Left kidney (tissue), 2 donors: ENCODE data around the gene WDR27. TPM values are rescaled to one million over a fixed set of nuclear protein-coding genes. Genes with fewer than 3 reads are reported as not detected.
"Not testable (repeated sequence)": the region's sequence is repeated elsewhere in the genome, so short reads cannot be mapped to it uniquely, and the experiment has no call there.

Experiments
- DNase-seq: peaks from one replicate; pipeline ENCODE4 v3.0.0-alpha.2; 2013
- polyA plus RNA-seq: library from polyadenylated mRNA; unstranded; fragments of 120-200 nt; gene quantifications from one replicate; pipeline ENCODE4 v1.2.1, GENCODE V29; 2013; ENCODE audit not compliant: insufficient read length

WDR27 gene
- polyA plus RNA-seq, 1 donor, result 85.1 TPM

DNA sequence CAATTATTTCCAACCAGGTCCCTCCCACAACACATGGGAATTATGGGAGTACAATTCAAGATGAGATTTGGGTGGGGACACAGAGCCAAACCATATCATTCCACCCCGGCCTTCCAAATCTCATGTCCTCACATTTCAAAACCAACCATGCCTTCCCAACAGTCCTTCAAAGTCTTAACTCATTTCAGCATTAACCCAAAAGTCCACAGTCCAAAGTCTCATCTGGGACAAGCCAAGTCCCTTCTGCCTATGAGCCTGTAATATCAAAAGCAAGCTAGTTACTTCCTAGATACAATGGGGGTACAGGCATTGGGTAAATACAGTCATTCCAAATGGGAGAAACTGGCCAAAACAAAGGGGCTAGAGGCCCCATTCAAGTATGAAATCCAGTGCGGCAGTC, 93.2 kb downstream of the WDR27 start:
- not testable (repeated sequence) for DNase-seq

- no peak for DNase-seq
Measured at GRCh38 chr6:169604076-169604475, 97.8 kb downstream of the WDR27 start.

- not testable (repeated sequence) for DNase-seq
Measured at GRCh38 chr6:169601129-169601528, 100.7 kb downstream of the WDR27 start.

DNA sequence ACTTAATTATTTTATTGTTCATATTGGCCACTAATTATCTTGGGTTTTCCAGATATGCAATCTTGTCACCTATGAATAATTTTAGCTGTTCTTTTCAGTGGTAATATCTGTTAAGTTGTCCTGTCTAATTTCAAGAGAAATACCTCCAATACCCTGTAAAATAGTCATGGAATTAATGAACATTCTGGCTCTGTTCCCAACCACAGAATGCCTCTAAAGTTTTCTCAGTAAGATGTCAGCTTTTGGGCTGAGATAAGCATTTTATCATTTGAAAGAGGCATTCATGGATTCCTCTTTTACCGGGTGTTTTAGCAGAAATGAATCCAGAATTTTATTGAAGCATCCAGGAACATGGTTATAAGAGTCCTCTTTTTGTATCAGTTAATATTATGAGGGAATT, 109.3 kb downstream of the WDR27 start:
- no peak for DNase-seq

DNA sequence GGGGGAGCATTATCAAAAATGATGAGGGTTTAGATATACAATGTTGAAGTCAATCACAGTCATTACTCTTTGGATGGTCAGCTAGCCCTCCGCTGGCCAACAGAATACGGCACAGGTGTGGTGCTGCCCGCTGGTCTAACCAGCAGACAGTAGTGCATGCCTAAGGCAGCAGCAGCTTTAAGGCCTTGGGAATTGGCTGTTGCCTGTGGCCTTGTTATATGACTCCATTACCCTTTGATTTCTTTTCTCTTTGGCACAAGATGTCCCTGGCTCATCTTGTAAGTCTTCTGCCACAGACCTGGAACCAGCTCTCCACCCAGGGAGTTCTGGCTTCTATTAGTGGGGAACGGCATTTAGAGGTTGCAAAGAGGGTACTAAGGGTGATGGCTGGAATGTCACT, 110.2 kb downstream of the WDR27 start:
- no peak for DNase-seq

- no peak for DNase-seq
Measured at GRCh38 chr6:169590376-169590939, 111.4 kb downstream of the WDR27 start.

DNA sequence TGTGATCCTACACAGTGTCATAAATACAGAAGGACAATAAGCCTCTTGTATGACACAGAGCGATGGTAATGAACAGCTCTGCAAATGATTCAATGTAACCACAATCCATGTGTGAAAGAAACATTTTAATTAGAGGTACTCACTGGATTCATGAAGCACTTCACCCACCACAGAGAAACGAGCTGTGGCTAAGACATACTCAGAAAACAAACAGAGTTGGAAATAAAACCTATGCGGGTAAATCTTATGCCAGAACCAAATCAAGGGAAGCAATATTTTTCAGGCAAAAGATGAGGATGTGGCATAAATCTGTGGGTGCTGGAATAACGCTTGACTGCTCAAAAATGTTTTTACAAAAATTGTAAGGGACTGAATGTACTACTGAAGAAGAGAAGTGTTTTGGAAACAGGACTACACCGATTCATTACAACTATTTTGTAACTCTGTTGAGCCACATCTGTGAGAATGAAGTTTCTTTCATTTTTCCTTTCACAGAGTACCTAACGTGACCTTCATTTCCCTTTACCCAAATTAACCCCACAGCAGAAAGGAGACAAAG, 112.1 kb downstream of the WDR27 start:
- no peak for DNase-seq

DNA sequence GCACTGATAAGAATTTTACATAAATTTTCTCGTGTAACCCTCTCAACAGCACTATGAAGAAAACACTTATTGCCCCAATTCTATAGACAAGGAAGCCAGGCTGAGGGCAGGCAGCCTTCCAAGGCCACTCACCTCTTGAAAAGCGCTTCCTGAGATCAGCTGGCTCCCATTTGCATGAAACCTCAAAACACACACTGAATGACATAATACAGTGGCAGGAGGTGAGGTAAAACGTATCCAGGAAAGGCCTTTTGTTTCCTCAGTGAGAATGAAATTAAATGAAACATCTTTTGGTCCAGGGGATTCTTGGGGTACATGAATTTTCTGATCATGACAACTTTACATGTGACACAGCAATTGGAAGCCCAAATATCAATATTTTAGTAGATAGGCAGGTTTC, 112.5 kb downstream of the WDR27 start:
- no peak for DNase-seq

GRCh38 chr6:169587975-169588374, 113.9 kb downstream of the WDR27 start:
- no peak for DNase-seq

DNA sequence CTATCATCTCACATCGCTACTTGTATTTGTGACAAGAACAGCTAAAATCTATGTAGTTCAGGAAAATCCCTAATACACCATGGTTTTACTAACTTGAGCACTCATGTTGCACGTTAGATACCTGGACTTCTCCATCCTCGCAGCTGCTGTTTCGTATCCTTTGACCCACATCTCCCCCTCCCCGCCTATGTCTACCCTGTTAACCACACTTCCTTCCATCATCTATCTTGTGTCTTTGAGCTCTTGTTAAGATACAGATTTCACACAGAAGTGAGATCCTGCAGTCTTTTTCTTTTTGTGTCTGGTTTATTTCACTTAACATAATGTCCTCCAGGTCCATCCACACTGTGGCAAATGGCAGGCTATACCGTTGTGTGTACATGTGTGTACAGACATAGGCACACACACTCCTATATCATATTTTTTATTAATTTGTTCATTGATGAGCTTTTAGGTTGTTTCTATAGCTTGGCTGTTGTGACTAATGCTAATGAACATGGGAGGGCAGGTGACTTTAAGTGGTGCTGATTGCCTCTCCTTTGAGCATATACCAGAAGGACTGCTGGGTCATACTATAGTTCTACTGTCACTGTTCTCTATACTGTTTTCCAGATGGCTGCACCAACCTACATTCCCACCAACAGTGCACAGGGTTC, 117.8 kb downstream of the WDR27 start:
- no peak for DNase-seq

DNA sequence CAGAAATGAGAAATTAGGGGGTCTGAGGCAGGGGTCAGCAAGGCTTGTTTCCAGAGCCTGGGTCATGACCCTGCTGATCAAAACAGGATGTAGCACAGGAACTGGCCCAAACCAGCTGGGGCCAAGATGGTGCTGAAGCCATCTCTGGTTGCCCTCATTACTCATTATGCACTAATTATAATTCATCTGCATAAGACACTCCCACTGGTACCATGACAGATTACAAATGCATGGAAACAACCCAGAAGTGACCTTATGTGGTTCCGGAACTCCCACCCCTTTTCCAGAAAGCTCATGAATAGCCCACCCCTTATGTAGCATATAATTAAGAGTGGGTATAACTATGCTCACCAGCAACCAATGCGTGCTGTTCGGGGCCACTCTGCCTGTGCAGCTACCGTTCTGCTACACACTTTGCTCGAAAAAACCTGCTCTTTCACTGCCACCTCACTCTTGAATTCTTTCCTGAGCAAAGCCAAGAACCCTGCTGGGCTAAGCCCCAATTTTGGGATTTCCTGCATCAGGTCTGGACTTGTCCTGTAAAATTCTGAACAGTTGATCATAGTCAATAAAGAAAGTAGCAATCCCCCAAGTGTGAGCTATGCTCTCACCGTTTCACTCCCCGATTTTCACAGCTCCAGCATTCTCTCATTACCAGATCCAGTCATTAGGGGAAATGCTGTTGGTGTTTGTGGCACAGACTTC, 122.3 kb downstream of the WDR27 start:
- DNase-seq, result no peak

DNA sequence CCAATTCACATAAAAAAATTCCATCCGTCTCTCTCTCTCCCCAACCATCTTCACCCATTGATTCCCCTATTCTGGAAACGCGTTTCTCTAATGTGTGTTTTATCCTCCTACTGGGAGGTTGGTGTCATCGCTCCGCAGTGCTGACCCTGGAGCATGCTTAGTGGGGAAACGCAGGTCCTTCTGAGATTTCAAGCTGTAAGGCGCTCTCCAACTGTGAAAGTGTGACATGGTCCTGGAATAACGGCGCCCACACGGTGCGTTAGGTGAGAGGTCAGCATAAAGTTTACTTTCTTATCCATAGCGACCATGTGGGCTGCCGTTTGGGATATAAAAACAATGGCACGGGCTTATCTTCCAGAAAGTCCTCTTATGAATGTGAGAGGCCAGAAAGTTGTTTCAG, 123.9 kb downstream of the WDR27 start:
- DNase-seq, result peak; percentile 0

DNA sequence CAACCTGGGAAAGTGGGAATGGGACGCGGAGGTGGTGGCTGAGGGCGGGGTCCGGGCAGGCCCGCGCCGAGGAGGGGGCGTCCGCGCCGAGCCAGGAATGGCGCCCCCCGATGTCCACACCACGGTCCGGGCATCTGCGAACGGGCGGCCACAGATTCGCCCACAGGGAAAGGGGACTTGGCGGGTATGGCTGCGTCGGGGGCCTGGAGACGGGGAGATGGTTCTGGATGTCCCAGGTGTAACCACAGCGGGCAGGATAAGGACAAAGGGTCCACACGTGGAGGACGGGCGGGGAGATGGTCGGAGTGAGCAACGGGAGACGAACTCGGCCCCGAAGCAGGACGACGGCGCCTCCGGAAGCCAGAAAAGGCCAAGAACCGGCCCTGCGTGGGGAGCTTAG, 124.6 kb downstream of the WDR27 start:
- DNase-seq, result no peak

- no peak for DNase-seq
Measured at GRCh38 chr6:169575821-169576220, 126.0 kb downstream of the WDR27 start.

DNA sequence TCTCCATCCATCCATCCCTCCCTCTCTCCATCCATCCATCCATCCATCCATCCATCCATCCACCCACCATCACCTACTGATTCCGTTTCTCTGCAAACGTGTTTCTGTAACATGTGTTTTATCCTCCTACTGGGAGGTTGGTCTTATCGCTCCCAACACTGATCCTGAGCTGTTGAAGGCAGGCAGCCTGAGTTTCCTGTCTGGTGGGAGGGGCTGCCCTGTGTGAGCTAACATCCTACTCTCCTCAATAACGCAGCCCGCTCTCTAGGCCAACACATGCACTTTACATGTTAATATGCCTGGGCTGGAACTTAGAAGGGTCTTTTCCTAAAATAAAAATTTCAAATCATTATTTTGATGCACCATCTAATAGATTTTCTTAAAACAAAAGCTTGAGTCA, 126.5 kb downstream of the WDR27 start:
- no peak for DNase-seq

DNA sequence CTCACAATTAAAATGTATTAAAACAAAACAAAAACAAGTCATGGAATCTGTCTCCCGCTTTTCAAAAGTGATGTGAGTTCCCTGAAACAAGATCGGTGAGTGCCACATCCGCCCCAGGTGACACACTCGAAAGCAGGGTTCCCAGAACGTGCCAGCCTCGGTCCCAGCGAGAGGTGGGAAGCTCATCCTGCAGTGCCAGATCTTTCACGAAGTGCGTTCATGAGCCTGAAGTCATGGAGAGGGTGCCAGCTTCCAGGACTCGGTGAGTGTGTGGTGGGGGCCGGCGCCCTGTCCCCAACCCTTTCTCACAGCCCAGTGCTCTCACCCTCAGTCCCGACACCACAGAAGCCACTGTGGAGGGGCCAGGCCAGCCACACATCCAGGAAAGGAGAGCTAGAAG, 127.4 kb downstream of the WDR27 start:
- no peak for DNase-seq

- DNase-seq, result no peak
Measured at GRCh38 chr6:169573883-169574282, 127.9 kb downstream of the WDR27 start.

DNA sequence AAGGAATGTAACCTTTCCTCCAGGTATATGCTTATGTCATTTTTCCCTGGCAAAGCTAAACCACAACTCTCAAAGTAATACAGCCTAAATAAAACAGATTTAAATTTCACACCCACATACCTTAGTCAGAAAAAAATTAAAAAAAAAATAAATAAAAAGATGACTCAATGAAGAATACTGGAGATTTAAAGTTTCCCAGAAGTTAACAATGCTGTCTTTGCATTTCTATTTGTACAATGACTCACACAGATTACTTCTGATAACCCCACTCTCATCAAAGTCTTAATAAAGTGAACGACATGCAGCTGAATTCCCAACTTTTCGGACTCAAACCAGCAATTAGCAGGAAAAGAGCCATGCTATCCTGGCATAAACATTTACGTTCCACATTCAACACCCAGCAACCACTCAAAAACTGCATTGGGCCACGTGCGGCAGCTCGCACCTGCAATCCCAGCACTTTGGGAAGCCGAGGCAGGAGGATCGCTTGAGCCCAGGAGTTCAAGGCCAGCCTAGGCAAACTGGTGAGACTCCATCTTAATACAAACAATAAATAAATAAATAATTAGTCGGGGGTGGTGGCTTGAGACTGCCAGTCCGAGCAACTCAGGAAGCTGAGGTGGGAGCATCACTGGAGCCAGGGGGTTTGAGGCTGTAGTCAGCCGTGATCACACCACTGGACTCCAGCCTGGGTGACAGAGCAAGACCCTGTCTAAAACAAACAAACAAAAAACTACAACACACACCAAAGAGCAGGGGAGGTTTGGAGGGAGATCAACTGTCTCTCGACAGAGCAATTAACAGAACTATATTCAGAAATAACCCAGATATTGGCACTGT, 130.5 kb downstream of the WDR27 start:
- no peak for DNase-seq

DNA sequence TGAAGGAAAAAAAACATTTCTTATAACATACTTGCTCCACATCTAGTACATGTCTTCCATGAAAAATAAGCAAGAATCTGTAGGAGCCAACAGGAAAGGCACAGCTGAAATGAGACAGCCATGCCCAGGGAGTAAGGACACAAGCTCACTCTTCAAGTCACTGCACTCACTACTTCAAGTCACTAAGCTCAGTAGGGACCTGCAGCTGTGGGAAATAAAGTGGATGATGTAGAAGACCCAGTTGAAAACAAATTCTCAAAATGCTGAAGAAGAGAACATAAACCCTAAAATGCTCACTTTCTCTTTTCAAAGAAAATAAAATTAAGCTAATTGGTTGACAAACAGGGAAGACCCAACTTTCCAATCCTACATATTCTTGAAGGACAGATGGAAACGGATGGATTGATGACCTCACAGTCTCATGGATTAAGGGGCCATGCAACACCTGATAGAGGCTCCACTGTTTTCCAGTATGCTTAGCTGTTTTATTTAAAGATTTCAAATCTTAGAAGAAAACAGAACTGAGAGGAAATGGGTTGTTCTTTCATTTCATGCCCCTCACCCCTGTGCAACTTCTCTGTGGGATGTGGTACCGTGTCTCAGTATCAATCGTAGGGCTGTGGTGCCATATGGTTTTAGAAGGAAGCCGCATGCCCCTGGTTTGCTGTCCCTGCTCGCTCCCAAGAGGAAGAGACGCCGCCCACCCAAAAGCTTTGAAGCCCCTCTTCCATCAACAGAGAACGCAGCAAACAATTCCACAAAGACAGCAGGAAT, 133.3 kb downstream of the WDR27 start:
- DNase-seq, result no peak

- no peak for DNase-seq
Measured at GRCh38 chr6:169567819-169568218, 134.0 kb downstream of the WDR27 start.

GRCh38 chr6:169566961-169567750, 134.7 kb downstream of the WDR27 start:
- no peak for DNase-seq
